H9 (cell line): ENCODE results near the gene NPDC1. TPM values are rescaled to one million over a fixed set of nuclear protein-coding genes. Genes with fewer than 3 reads are reported as not detected.
A peak's percentile ranks its signal among the peaks of the same experiment; 100 is the strongest.

Experiments
- DNase-seq: peaks from one replicate; pipeline ENCODE4 v3.0.0-alpha.2; 2017
- H2AFZ ChIP-seq: one replicate; pipeline ENCODE4 v1.6.1; 2013; ENCODE audit warnings: mild to moderate bottlenecking, low read length, control low read depth, moderate library complexity
- H2AK5ac ChIP-seq: 2 replicates; pipeline ENCODE4 v1.6.1; 2013; ENCODE audit warnings: low read length, control low read depth, mixed read lengths; ENCODE audit not compliant: insufficient read length
- H2BK120ac ChIP-seq: one replicate; pipeline ENCODE4 v1.6.1; 2013; ENCODE audit warnings: low read depth, mild to moderate bottlenecking, low read length, control low read depth, inconsistent platforms; ENCODE audit not compliant: poor library complexity, severe bottlenecking
- H2BK12ac ChIP-seq: 2 replicates; pipeline ENCODE4 v1.6.1; 2013; ENCODE audit warnings: low read length, control low read depth, mixed read lengths, low read depth; ENCODE audit not compliant: insufficient read length
- H2BK15ac ChIP-seq: 2 replicates; pipeline ENCODE4 v1.6.1; 2013; ENCODE audit warnings: low read depth, low read length, control low read depth
- H2BK20ac ChIP-seq: one replicate; pipeline ENCODE4 v1.6.1; 2013; ENCODE audit warnings: low read depth, mild to moderate bottlenecking, low read length, control low read depth, inconsistent platforms; ENCODE audit not compliant: poor library complexity, severe bottlenecking
- H2BK5ac ChIP-seq: 2 replicates; pipeline ENCODE4 v1.6.1; 2013; ENCODE audit warnings: low read length, control low read depth, mixed read lengths; ENCODE audit not compliant: insufficient read length
- H3K14ac ChIP-seq: 2 replicates; pipeline ENCODE4 v1.6.1; 2013; ENCODE audit warnings: low read length, control low read depth; ENCODE audit not compliant: insufficient read depth
- H3K18ac ChIP-seq: 2 replicates; pipeline ENCODE4 v1.6.1; 2013; ENCODE audit warnings: low read depth, mild to moderate bottlenecking, mixed read lengths, low read length, control low read depth; ENCODE audit not compliant: insufficient read length
- H3K23ac ChIP-seq: 2 replicates; pipeline ENCODE4 v1.6.1; 2013; ENCODE audit warnings: low read length, control low read depth, mixed read lengths, low read depth; ENCODE audit not compliant: insufficient read length
- H3K23me2 ChIP-seq: 2 replicates; pipeline ENCODE4 v1.6.1; 2013; ENCODE audit warnings: low read depth, mild to moderate bottlenecking, mixed read lengths, low read length, control low read depth; ENCODE audit not compliant: insufficient read length, poor library complexity, severe bottlenecking
- H3K27ac ChIP-seq: 2 replicates; pipeline ENCODE4 v1.5.1; 2013; ENCODE audit warnings: low read length, control low read depth, mixed read lengths, low read depth; ENCODE audit not compliant: insufficient read length
- H3K27me3 ChIP-seq: 2 replicates; pipeline ENCODE4 v1.6.1; 2013; ENCODE audit warnings: low read length, control low read depth, inconsistent platforms; ENCODE audit not compliant: insufficient read depth
- H3K4ac ChIP-seq: 2 replicates; pipeline ENCODE4 v1.6.1; 2013; ENCODE audit warnings: low read depth, mild to moderate bottlenecking, control low read depth, inconsistent platforms, low read length, moderate library complexity
- H3K4me1 ChIP-seq: 2 replicates; pipeline ENCODE4 v1.6.1; 2013; ENCODE audit warnings: low read length, control low read depth, inconsistent platforms; ENCODE audit not compliant: insufficient read depth
- H3K4me2 ChIP-seq: 2 replicates; pipeline ENCODE4 v1.6.1; 2013; ENCODE audit warnings: low read length, control low read depth, mixed read lengths; ENCODE audit not compliant: insufficient read length, insufficient read depth
- H3K56ac ChIP-seq: 2 replicates; pipeline ENCODE4 v1.6.1; 2013; ENCODE audit warnings: low read depth, mild to moderate bottlenecking, mixed read lengths, low read length, control low read depth; ENCODE audit not compliant: insufficient read length
- H3K79me1 ChIP-seq: 2 replicates; pipeline ENCODE4 v1.6.1; 2013; ENCODE audit warnings: low read depth, mild to moderate bottlenecking, moderate library complexity, low read length, control low read depth, inconsistent platforms; ENCODE audit not compliant: insufficient read depth, poor library complexity, severe bottlenecking
- H3K79me2 ChIP-seq: 2 replicates; pipeline ENCODE4 v1.6.1; 2013; ENCODE audit warnings: low read length, control low read depth, inconsistent platforms; ENCODE audit not compliant: insufficient read depth
- H3K9ac ChIP-seq: 2 replicates; pipeline ENCODE4 v1.6.1; 2013; ENCODE audit warnings: low read length, control low read depth, mixed read lengths; ENCODE audit not compliant: insufficient read length; ENCODE audit errors: extremely low read depth
- H3K9me3 ChIP-seq: one replicate; pipeline ENCODE4 v1.6.1; 2013; ENCODE audit warnings: low read depth, low read length, inconsistent platforms; ENCODE audit not compliant: control insufficient read depth
- H3T11ph ChIP-seq: one replicate; pipeline ENCODE4 v1.6.1; 2013; ENCODE audit warnings: mild to moderate bottlenecking, low read length, control low read depth, inconsistent platforms
- H4K20me1 ChIP-seq: one replicate; pipeline ENCODE4 v1.6.1; 2013; ENCODE audit not compliant: control insufficient read depth, insufficient read length, insufficient read depth
- H4K5ac ChIP-seq: 2 replicates; pipeline ENCODE4 v1.6.1; 2013; ENCODE audit warnings: low read depth, mild to moderate bottlenecking, mixed read lengths, low read length, control low read depth; ENCODE audit not compliant: insufficient read length
- H4K8ac ChIP-seq: replicated peaks from 2 replicates; pipeline ENCODE4 v1.6.1; 2013; ENCODE audit warnings: low read length, control low read depth, mixed read lengths, low read depth; ENCODE audit not compliant: insufficient read length
- H4K91ac ChIP-seq: 2 replicates; pipeline ENCODE4 v1.6.1; 2013; ENCODE audit warnings: low read depth, mild to moderate bottlenecking, moderate library complexity, mixed read lengths, low read length, control low read depth; ENCODE audit not compliant: insufficient read length
- H3K27ac Mint-ChIP-seq, 3 experiments: 2 replicates in 2 of 3; 3 replicates in 1 of 3; pipeline ENCODE4 v1.8.0; 2020 to 2021; ENCODE audit warnings: mixed read lengths in 3 of 3, mild to moderate bottlenecking in 1 of 3, moderate library complexity in 1 of 3
- H3K27me3 Mint-ChIP-seq: 2 replicates; pipeline ENCODE4 v1.8.0; 2021; ENCODE audit warnings: low read depth, mild to moderate bottlenecking, moderate library complexity, mixed read lengths
- H3K36me3 Mint-ChIP-seq, 3 experiments: 2 replicates in 2 of 3; 3 replicates in 1 of 3; pipeline ENCODE4 v1.8.0; 2020 to 2021; ENCODE audit warnings: low read depth in 3 of 3, mixed read lengths in 3 of 3; ENCODE audit not compliant: insufficient read depth in 1 of 3
- H3K4me1 Mint-ChIP-seq, 2 experiments: 2 replicates each; pipeline ENCODE4 v1.8.0; 2020; ENCODE audit warnings: mixed read lengths in 2 of 2
- H3K4me3 Mint-ChIP-seq, 2 experiments: 2 replicates in 1 of 2; 3 replicates in 1 of 2; pipeline ENCODE4 v1.8.0; 2020 to 2021; ENCODE audit warnings: mild to moderate bottlenecking in 2 of 2, mixed read lengths in 2 of 2, moderate library complexity in 1 of 2
- H3K9me3 Mint-ChIP-seq, 2 experiments: 2 replicates in 1 of 2; 3 replicates in 1 of 2; pipeline ENCODE4 v1.8.0; 2020; ENCODE audit warnings: mild to moderate bottlenecking in 2 of 2, mixed read lengths in 2 of 2, moderate library complexity in 1 of 2
- CTCF ChIP-seq: fragments of 200-600 bp; sonication (generic); conservative IDR thresholded peaks from 3 replicates; pipeline ENCODE4 v1.8.0; 2021; ENCODE audit warnings: antibody characterized with exemption, mild to moderate bottlenecking
- WGBS: extraction: QIAGEN DNeasy Blood & Tissue Kit; methylation state at CpG from one replicate; pipeline ENCODE4 v1.1.7; 2013; ENCODE audit warnings: missing lambda C conversion rate, low lambda C conversion rate, mixed read lengths; ENCODE audit not compliant: insufficient read length; ENCODE audit errors: extremely low coverage; 5-methylcytosine and 5-hydroxymethylcytosine counted together
- total RNA-seq: library from RNA; stranded (reverse); gene quantifications from 2 replicates; pipeline ENCODE4 v1.2.1, GENCODE V29; 2021

Gene NPDC1
- total RNA-seq, 1 experiment from 2014 or later = 57.6 TPM

- no peak for TF ChIP-seq CTCF
- no peaks in the 10 kb centered on the region for H3K4me1 Mint-ChIP-seq
- H3K27ac ChIP-seq = no peak overlapping the region
Observed at GRCh38 chr9:137012694-137013570, 33.0 kb downstream of the NPDC1 start.

More at GRCh38 chr9:137012694-137013570, 33.0 kb downstream of the NPDC1 start:
- H2BK15ac ChIP-seq = no peak overlapping the region
- DNase-seq = peak; percentile 75
- no peak overlapping the region for H3K14ac ChIP-seq
- no peak overlapping the region for H2BK12ac ChIP-seq
- H4K91ac ChIP-seq = no peak overlapping the region
- Mint-ChIP-seq H3K27me3 (no peaks in the 10 kb centered on the region; the same call in 1 of the 2 replicates), H3K36me3 (peaks cover 2 to 13% (median 8%) of the 10 kb centered on the region in 3 experiments; a peak in 5 of 7 replicates), H3K27ac (no peak overlapping the region), H3K9me3 (no peaks in the 10 kb centered on the region), H3K4me3 (no peak overlapping the region)
- no peaks in the 10 kb centered on the region for H3K4me1 ChIP-seq
- no peak overlapping the region for H3K56ac ChIP-seq
- no peak overlapping the region for H4K8ac ChIP-seq
- no CpG with 5 or more reads among the region's 67 CpGs for WGBS
- H2BK20ac ChIP-seq = no peak overlapping the region
- H4K20me1 ChIP-seq = peaks cover 2% of the 10 kb centered on the region
- no peak overlapping the region for H2BK5ac ChIP-seq
- no peaks in the 10 kb centered on the region for H3K27me3 ChIP-seq
- H4K5ac ChIP-seq = no peak overlapping the region
- no peak overlapping the region for H2AFZ ChIP-seq
- no peak overlapping the region for H2BK120ac ChIP-seq
- H3K18ac ChIP-seq = no peak overlapping the region
- no peaks in the 10 kb centered on the region for H3K23me2 ChIP-seq
- H3K79me2 ChIP-seq = no peaks in the 10 kb centered on the region
- no peak overlapping the region for H3K23ac ChIP-seq
- H3K4me2 ChIP-seq = no peak overlapping the region
- no peak overlapping the region for H2AK5ac ChIP-seq
- H3K4ac ChIP-seq = no peak overlapping the region
- no peaks in the 10 kb centered on the region for H3K79me1 ChIP-seq
- H3K9ac ChIP-seq = no peak overlapping the region
- no peak overlapping the region for H3T11ph ChIP-seq
- H3K9me3 ChIP-seq = no peaks in the 10 kb centered on the region
